Panc1 (cell line): ENCODE measurements around the gene TRMT10B. TPM values are rescaled to one million over a fixed set of nuclear protein-coding genes. Genes with fewer than 3 reads are reported as not detected.

ENCODE experiments used
- ATAC-seq: fragments of 200-7000 bp; cut with Tn5 transposase; 2 replicates; pipeline ENCODE4 v1.9.1; 2020; ENCODE audit warnings: mild to moderate bottlenecking, moderate library complexity
- BruUV-seq: library from RNA; stranded (reverse); fragments of 400-500 nt; replicated peaks from 2 replicates; lab custom pipeline; 2021; lab: Mats Ljungman, UMichigan
- CTCF ChIA-PET: fragments of 300-600 bp; sonication (Branson Sonifier 250); formaldehyde crosslinking; loops from one replicate; lab custom pipeline; 2022; ENCODE audit warnings: antibody characterized with exemption; lab: Charles Lee
- POLR2A ChIA-PET: fragments of 300-600 bp; sonication (Branson Sonifier 250); formaldehyde crosslinking; loops from one replicate; lab custom pipeline; 2022; ENCODE audit warnings: antibody characterized with exemption; lab: Charles Lee
- DNase-seq: peaks from one replicate; pipeline ENCODE4 v3.0.0-alpha.2; 2010; ENCODE audit warnings: low read depth, low spot score
- H3K27ac ChIP-seq: 2 replicates; pipeline ENCODE4 v1.5.1; 2011; ENCODE audit warnings: mild to moderate bottlenecking, low read length, inconsistent platforms
- H3K27me3 ChIP-seq: fragments of 200-500 bp; sonication (Bioruptor generic); 2 replicates; pipeline ENCODE4 v1.6.0; 2014; ENCODE audit warnings: low read length, inconsistent platforms; ENCODE audit not compliant: control insufficient read depth, insufficient read depth
- H3K36me3 ChIP-seq: fragments of 200-500 bp; sonication (Bioruptor generic); 2 replicates; pipeline ENCODE4 v1.5.1; 2014; ENCODE audit warnings: inconsistent platforms, mild to moderate bottlenecking, low read length, moderate library complexity; ENCODE audit not compliant: control insufficient read depth, insufficient read depth
- H3K4me1 ChIP-seq: 2 replicates; pipeline ENCODE4 v1.5.1; 2011; ENCODE audit warnings: inconsistent platforms, mild to moderate bottlenecking, low read length, moderate library complexity; ENCODE audit not compliant: control insufficient read depth, insufficient read depth
- H3K4me3 ChIP-seq, 2 experiments: 2 replicates each; pipeline ENCODE4 v1.5.1; 2011 to 2012; ENCODE audit warnings: low read depth in 2 of 2, low read length in 2 of 2, mild to moderate bottlenecking in 2 of 2, inconsistent platforms in 1 of 2, moderate library complexity in 1 of 2
- H3K9me3 ChIP-seq: fragments of 200-500 bp; sonication (Bioruptor generic); 2 replicates; pipeline ENCODE4 v1.5.1; 2014; ENCODE audit warnings: low read depth, mild to moderate bottlenecking, inconsistent platforms, low read length, moderate library complexity; ENCODE audit not compliant: control insufficient read depth, insufficient read depth
- in situ Hi-C: cut with HindIII; loops from 2 replicates; pipeline ENCODE4 v1.10.0; 2016; ENCODE audit warnings: low sequenced_read_pairs, low pct_unique_long_range_greater_than_20kb
- intact Hi-C: fragments of 100-400 bp; cut with micrococcal nuclease; formaldehyde crosslinking; loops from one replicate; pipeline ENCODE4 v1.10.0; 2022; ENCODE audit not compliant: unreplicated experiment
- total RNA-seq: library from RNA; stranded (reverse); gene quantifications from one replicate; pipeline ENCODE4 v1.2.1, GENCODE V29; 2021; ENCODE audit not compliant: unreplicated experiment
- TF ChIP-seq, protein P1 (sequence below): fragments of 450-650 bp; IDR thresholded peaks from 2 replicates; pipeline ENCODE4 v1.5.1; 2017; ENCODE audit warnings: mild to moderate bottlenecking

TRMT10B gene
- total RNA-seq, 1 experiment from 2014 or later: 9.8 TPM

DNA sequence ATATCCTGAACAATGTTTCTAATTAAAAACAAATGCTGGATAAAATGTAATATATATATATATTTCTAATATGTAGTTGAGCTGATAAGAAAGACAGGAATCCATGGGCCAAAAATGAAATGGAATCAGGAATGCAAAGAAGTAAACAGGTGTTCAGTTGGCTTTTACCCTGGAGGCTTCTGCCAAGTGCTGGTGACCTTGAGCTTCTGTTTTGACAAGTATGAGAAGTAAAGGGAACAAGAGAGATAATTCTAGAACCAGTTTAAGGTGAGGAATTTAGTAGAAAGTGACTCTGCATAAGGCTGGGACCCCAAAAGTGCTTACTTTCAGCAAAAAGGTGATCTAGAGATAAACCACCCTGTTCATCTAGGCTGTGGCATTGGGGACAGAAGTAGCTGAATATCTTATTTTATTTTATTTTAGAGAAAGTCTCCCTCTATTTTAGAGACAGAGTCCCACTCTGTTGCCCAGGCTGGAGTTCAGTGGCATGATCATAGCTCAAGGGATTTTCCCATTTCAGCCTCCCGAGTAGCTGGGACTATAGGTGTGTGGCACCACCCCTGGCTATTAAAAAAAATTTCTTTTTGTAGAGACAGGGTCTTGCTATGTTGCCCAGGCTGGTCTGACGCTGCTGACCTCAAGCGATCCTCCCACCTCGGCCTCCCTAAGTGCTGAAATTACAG, 74.0 kb downstream of the TRMT10B start:
- TF ChIP-seq, protein P1, sequence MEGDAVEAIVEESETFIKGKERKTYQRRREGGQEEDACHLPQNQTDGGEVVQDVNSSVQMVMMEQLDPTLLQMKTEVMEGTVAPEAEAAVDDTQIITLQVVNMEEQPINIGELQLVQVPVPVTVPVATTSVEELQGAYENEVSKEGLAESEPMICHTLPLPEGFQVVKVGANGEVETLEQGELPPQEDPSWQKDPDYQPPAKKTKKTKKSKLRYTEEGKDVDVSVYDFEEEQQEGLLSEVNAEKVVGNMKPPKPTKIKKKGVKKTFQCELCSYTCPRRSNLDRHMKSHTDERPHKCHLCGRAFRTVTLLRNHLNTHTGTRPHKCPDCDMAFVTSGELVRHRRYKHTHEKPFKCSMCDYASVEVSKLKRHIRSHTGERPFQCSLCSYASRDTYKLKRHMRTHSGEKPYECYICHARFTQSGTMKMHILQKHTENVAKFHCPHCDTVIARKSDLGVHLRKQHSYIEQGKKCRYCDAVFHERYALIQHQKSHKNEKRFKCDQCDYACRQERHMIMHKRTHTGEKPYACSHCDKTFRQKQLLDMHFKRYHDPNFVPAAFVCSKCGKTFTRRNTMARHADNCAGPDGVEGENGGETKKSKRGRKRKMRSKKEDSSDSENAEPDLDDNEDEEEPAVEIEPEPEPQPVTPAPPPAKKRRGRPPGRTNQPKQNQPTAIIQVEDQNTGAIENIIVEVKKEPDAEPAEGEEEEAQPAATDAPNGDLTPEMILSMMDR: no peak
- Histone ChIP-seq H3K36me3 (no peaks in the 10 kb centered on the region; the same call in 1 of the 2 replicates), H3K27me3 (no peaks in the 10 kb centered on the region), H3K4me1 (no peaks in the 10 kb centered on the region), H3K27ac (no peak overlapping the region), H3K9me3 (no peaks in the 10 kb centered on the region), H3K4me3 (no peak overlapping the region)
- no TSS peak for BruUV-seq
- ChIA-PET CTCF (no interaction called here), POLR2A (interaction anchor here (0.5 kb wide), 1 partner anchor 9 kb away, joined by 3 read pairs; no protein-coding TSS in a partner anchor)
- in situ Hi-C loops (no loop called here), intact Hi-C loops (no loop called here)
- ATAC-seq (no peak), DNase-seq (no peak)

Other genes starting within 250 kb of the TRMT10B start
- 39.8 TPM for gene FBXO10, start 177.4 kb upstream of the TRMT10B start, total RNA-seq
- gene TOMM5, start 161.2 kb upstream of the TRMT10B start, total RNA-seq: 333 TPM
- gene FRMPD1, start 102.9 kb upstream of the TRMT10B start, total RNA-seq: 0.21 TPM
- 45.3 TPM for gene EXOSC3, start 31.3 kb downstream of the TRMT10B start, total RNA-seq
- 18.5 TPM for gene DCAF10, start 47.0 kb downstream of the TRMT10B start, total RNA-seq
- gene SLC25A51, start 150.3 kb downstream of the TRMT10B start, total RNA-seq: 23.4 TPM